Neural cell (in vitro differentiated cells): Measurements from ENCODE around the gene SMAP2.

Experiments used
- EP300 ChIP-seq: fragments of 450-650 bp; conservative IDR thresholded peaks from 2 replicates; pipeline ENCODE4 v1.6.1; 2014; ENCODE audit warnings: antibody characterized with exemption, mild to moderate bottlenecking, moderate library complexity; ENCODE audit not compliant: poor library complexity, severe bottlenecking
- EZH2 ChIP-seq: fragments of 200-600, 300-800 bp; shearing (Covaris generic), sonication (generic); IDR thresholded peaks from 2 replicates; pipeline ENCODE4 v1.6.1; 2014; ENCODE audit warnings: antibody characterized with exemption, low read length, borderline replicate concordance, mild to moderate bottlenecking; ENCODE audit not compliant: insufficient read depth, poor library complexity, severe bottlenecking
- MXI1 ChIP-seq: fragments of 450-650 bp; conservative IDR thresholded peaks from 2 replicates; pipeline ENCODE4 v1.6.1; 2014; ENCODE audit warnings: antibody characterized with exemption, mild to moderate bottlenecking; ENCODE audit not compliant: poor library complexity, severe bottlenecking
- POLR2AphosphoS5 ChIP-seq: IDR thresholded peaks from 2 replicates; pipeline ENCODE4 v1.6.1; 2012
- RAD21 ChIP-seq: fragments of 450-650 bp; conservative IDR thresholded peaks from 2 replicates; pipeline ENCODE4 v1.6.1; 2014; ENCODE audit warnings: antibody characterized with exemption, mild to moderate bottlenecking, moderate library complexity
- SMC3 ChIP-seq: fragments of 450-650 bp; conservative IDR thresholded peaks from 2 replicates; pipeline ENCODE4 v1.6.1; 2014; ENCODE audit warnings: antibody characterized with exemption, mild to moderate bottlenecking, moderate library complexity; ENCODE audit not compliant: poor library complexity
- TF ChIP-seq, protein P1 (sequence below): fragments of 450-650 bp; IDR thresholded peaks from 2 replicates; pipeline ENCODE4 v1.5.1; 2014; ENCODE audit warnings: antibody characterized with exemption, mild to moderate bottlenecking, moderate library complexity; ENCODE audit not compliant: poor library complexity, severe bottlenecking
- TF ChIP-seq, protein P2 (sequence below): IDR thresholded peaks from 2 replicates; pipeline ENCODE4 v1.6.1; 2012; ENCODE audit warnings: borderline replicate concordance

DNA sequence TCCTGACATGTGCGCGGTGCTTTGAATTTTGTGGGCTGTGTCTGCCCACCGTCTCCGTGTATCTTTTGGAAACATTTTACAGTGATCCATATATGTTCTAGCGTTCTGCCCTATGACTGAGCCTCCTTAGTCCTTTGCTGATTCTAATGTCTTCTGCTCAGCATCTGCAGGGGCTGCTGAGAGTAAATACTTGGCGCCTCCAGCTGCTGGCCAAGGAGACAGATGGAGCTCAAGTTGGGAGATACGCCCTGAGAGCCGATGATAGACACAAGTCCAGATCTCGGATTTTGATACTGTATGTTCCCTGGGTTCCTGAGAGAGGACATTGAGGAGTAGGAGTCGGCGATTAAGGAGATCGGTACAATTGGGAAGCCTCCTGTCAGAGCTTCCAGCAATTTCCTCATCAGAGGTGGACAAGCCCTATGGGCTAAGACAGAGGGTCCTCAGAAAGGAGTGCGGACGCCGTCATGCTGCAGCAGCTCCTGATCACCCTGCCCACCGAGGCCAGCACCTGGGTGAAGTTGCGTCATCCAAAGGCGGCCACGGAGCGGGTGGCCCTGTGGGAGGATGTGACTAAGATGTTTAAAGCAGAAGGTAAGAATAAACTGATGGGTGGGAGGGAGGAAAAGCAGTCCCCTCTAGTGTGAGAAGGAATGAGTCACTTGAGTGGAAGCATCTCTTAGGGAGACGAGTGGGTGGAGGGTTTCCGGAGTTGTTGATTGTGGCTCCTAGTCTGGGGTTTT, 77.1 kb downstream of the SMAP2 start:
- TF ChIP-seq, protein P1, sequence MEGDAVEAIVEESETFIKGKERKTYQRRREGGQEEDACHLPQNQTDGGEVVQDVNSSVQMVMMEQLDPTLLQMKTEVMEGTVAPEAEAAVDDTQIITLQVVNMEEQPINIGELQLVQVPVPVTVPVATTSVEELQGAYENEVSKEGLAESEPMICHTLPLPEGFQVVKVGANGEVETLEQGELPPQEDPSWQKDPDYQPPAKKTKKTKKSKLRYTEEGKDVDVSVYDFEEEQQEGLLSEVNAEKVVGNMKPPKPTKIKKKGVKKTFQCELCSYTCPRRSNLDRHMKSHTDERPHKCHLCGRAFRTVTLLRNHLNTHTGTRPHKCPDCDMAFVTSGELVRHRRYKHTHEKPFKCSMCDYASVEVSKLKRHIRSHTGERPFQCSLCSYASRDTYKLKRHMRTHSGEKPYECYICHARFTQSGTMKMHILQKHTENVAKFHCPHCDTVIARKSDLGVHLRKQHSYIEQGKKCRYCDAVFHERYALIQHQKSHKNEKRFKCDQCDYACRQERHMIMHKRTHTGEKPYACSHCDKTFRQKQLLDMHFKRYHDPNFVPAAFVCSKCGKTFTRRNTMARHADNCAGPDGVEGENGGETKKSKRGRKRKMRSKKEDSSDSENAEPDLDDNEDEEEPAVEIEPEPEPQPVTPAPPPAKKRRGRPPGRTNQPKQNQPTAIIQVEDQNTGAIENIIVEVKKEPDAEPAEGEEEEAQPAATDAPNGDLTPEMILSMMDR: no peak
- TF ChIP-seq, protein P2, sequence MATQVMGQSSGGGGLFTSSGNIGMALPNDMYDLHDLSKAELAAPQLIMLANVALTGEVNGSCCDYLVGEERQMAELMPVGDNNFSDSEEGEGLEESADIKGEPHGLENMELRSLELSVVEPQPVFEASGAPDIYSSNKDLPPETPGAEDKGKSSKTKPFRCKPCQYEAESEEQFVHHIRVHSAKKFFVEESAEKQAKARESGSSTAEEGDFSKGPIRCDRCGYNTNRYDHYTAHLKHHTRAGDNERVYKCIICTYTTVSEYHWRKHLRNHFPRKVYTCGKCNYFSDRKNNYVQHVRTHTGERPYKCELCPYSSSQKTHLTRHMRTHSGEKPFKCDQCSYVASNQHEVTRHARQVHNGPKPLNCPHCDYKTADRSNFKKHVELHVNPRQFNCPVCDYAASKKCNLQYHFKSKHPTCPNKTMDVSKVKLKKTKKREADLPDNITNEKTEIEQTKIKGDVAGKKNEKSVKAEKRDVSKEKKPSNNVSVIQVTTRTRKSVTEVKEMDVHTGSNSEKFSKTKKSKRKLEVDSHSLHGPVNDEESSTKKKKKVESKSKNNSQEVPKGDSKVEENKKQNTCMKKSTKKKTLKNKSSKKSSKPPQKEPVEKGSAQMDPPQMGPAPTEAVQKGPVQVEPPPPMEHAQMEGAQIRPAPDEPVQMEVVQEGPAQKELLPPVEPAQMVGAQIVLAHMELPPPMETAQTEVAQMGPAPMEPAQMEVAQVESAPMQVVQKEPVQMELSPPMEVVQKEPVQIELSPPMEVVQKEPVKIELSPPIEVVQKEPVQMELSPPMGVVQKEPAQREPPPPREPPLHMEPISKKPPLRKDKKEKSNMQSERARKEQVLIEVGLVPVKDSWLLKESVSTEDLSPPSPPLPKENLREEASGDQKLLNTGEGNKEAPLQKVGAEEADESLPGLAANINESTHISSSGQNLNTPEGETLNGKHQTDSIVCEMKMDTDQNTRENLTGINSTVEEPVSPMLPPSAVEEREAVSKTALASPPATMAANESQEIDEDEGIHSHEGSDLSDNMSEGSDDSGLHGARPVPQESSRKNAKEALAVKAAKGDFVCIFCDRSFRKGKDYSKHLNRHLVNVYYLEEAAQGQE: no peak
- TF ChIP-seq RAD21 (no peak), EP300 (no peak), MXI1 (no peak), POLR2AphosphoS5 (no peak), EZH2 (no peak), SMC3 (no peak)
